Stimulated activated CD4-positive, alpha-beta T cell treated with anti-CD3 and anti-CD28 coated beads, Interleukin-15, amount 100 ng/mL, for 24 hours (primary cell): ENCODE measurements around the gene CDKN2B.
A peak's percentile ranks its signal among the peaks of the same experiment; 100 is the strongest.

ENCODE experiments used
- DNase-seq: peaks from one replicate; pipeline ENCODE4 v3.0.0-alpha.2; 2020

CDKN2B gene

DNA sequence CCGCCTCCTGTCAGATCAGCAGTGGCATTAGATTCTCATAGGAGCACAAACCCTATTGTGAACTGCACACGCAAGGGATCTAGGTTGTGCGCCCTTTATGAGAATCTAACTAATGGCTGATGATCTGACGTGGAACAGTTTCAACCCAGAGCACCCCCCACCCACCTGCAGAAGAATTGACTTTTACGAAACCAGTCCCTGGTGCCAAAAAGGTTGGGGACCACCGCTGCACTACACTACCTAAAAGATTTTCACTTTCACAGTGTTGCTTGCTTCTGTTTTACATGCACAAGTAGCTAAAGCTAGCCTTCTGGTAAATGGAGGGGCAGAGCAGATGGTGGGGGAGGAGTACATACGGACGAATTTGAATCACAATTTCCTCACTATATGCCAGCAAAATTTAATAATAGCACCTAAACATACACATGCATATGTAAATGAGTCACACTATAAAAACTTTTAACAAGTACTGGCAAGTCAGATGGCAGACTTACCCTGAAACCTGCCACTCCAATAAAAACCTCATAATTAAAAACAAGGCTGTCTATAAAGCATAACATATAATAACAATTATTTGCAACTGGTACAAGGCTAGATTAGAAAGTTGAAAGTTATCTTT lies 24.0 kb upstream of the CDKN2B start:
- no peak for DNase-seq

DNA sequence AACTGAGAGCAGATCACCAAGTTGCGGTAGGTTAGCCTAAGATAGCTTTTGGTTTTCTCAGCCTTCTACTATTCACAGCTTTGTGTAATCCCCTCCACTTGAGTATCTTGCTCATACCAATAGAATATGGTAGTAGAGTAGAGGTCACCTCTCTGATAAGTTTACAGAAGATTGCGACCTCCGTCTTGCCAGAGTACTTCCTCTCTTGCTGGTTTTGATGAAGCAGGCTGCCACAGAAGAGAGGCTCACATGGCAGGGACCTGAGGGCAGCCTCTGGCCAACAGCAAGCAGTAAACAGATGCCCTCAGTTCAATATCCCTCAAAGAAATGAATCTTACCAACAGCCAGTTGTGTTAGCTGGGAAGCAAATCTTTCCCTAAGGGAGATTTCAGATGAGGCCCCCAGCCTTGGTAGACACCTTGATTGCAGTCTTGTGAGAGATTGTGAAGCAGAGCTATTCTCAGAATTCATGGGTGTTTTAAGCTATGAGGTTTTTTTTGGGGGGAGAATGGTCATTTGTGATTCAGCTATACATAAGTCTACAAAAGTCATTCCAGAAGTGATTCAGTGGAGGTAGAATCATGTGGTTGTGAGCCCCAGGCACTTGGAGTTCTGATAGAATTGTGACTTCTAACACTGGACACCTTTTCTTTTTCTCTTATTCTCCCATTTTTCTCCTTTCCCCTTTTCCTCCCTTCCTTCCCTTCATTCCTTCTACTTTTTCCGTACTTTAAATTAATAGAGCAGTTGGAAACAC lies 22.7 kb upstream of the CDKN2B start:
- DNase-seq, result no peak

- no peak for DNase-seq
Observed at GRCh38 chr9:22030101-22030598, 21.0 kb upstream of the CDKN2B start.

DNA sequence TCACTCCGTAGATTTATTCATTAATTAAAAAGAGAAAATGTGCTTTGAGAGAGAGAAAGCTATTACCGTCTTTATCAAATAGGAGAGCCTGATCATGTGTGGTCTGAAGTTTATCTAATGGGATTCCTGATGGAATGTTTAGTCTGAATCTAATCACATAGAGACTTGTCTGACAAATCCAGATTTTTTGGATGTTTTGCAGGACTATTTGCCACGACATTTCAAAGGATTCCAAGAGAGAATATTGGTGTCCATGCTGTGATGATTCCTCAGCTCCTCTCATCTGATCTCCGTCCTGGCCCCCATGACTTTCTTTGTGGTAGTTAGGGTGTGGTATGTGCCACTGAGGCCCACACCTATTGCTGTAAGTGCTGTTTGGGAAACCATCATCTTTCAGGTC lies 20.1 kb upstream of the CDKN2B start:
- DNase-seq, result no peak

GRCh38 chr9:22028394-22028793 lies 19.3 kb upstream of the CDKN2B start:
- DNase-seq, result no peak

DNA sequence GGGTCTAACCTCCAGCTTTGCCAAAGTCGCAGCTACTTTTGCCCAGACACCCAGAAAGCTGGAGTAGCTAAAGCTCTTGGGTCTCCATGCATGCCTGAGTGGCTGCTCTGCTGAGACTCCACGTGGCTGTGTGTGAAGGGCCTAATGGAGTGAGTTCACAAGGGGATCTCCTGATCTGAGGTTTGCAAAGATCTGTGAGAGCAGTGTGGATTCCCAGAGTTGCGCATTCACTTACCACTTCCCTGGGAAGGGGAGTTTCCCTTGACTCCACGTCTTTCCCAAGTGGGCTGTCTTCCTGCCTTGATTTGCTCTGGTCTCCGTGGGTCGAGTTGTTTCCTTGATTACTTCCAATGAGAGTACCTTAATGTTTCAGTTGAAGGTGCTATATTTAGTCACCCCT lies 17.6 kb upstream of the CDKN2B start:
- no peak for DNase-seq

- DNase-seq, result no peak
Observed at GRCh38 chr9:22022396-22022795, 13.3 kb upstream of the CDKN2B start.

GRCh38 chr9:22010866-22011625 lies 1.9 kb upstream of the CDKN2B start:
- peak; percentile 9 for DNase-seq

GRCh38 chr9:22009506-22009867 lies 382 bp upstream of the CDKN2B start:
- no peak for DNase-seq

DNA sequence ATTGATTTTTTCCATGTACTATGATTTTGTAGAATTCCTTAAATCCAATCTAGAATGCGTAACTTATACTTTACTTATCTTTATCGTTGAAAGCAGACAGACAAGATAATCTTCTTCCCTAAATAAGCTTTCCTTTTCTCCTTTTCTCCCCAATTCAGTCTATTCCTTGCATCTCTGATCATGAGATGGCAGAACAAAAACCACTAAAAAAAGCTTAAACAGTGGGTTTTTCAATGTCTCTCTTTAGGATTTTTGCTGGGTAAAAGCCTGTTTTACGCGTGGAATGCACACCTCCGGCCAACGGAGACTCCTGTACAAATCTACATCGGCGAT lies 755 bp downstream of the CDKN2B start:
- no peak for DNase-seq

DNA sequence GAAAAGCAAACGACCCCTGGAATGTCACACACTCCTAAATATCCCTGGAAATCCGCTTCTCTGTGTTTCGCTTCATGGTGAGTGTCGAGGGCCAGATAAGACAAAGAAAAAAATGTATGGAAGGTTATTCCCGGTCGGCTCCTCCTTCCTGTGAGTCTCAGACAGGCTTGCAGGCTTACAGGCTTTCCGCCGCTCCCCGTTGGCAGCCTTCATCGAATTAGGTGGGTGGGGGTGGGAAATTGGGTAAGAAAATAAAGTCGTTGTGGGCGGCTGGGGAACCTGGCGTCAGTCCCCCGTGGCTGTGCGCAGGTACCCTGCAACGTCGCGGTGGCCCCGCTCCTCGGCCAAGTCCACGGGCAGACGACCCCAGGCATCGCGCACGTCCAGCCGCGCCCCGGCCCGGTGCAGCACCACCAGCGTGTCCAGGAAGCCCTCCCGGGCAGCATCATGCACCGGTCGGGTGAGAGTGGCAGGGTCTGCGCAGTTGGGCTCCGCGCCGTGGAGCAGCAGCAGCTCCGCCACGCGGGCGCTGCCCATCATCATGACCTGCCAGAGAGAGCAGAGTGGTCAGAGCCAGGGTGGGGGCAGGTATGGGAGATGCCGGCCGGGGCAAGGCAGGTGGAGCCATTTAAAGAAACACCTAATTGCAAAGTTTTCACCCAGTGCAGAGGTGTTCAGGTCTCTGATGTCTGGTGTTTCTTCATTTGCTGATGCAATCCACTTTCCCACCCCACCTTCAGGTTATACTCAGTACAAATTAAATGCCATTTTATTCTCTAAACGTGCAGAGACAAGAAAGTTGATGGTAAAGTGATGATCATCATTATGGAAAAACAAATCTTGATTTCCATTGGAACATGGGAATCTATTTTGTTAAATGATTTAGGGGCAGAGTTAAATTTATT lies 3.2 kb downstream of the CDKN2B start:
- DNase-seq, result no peak

DNA sequence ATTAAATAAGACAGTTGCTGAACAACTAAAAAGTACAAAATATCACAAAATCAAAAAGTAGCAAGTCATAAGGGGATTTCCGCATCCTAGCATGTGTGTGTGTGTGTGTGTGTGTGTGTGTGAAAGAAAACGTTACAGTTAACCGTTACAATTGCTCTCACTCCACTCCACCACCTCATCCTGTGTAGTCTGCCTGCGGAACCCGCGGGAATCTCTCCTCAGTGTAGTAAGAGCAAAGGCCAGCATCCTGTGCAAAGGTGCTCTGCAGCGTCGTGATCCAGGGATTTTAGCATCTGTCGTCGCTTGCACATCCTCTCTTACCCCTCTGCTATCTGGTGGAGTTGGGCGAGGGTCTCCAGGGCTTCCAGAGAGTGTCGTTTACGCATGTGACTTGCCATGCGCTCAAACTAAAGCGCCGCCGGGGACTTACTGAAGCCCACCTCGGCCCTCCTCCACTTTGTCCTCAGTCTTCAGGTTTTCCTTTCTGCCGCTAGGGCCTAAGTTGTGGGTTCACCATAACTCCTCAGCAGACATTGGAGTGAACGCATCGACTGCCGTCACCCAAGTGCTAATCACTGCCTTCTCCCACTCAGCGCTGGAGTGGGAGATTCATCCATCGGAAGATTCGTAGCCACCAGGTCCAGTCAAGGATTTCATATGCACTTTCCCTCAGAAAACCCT lies 3.9 kb downstream of the CDKN2B start:
- peak; percentile 11 for DNase-seq

GRCh38 chr9:22002038-22002437 lies 7.1 kb downstream of the CDKN2B start:
- DNase-seq, result no peak

DNA sequence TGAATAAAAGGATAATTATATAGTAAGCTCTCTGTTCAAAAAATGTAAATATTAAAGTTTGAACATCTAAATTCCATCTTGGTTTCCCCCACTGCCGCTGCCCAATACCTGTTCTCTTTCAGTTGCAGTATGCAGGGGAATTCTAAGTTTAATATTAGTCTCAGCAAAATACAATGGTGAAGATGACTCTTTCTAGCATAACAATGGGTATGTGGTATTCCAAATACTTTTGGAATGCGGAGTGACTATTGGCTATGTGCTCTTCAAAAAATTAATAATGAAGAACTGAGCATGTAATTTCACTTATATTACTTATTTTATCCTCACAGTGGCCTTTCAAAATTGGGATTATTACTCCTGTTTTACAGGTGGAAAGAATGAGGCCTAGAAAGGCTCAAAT lies 11.1 kb downstream of the CDKN2B start:
- no peak for DNase-seq

DNA sequence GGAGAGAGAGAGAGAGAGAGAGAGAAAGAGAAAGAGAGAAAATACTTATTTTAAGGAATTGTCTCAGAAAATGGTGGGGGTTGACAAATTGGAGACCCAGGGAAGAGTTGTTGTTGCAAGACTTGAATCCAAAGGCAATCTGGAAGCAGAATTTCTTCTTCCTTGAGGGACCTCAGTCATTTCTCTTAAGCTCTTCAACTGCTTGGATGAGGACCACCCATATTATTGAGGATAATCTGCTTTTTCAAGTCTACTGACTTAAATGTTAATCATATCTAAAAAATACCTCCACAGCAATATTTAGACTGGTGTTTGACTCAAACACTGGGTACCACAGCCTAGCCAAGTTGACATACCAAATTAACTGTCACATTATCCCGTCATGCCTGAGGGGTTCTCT lies 11.6 kb downstream of the CDKN2B start:
- DNase-seq, result no peak

GRCh38 chr9:21996858-21997257 lies 12.2 kb downstream of the CDKN2B start:
- DNase-seq, result no peak

- DNase-seq, result no peak
Observed at GRCh38 chr9:21996438-21996837, 12.7 kb downstream of the CDKN2B start.

GRCh38 chr9:21995666-21996398 lies 13.3 kb downstream of the CDKN2B start:
- peak; percentile 18 for DNase-seq

GRCh38 chr9:21995006-21995665 lies 14.0 kb downstream of the CDKN2B start:
- DNase-seq, result peak; percentile 78

DNA sequence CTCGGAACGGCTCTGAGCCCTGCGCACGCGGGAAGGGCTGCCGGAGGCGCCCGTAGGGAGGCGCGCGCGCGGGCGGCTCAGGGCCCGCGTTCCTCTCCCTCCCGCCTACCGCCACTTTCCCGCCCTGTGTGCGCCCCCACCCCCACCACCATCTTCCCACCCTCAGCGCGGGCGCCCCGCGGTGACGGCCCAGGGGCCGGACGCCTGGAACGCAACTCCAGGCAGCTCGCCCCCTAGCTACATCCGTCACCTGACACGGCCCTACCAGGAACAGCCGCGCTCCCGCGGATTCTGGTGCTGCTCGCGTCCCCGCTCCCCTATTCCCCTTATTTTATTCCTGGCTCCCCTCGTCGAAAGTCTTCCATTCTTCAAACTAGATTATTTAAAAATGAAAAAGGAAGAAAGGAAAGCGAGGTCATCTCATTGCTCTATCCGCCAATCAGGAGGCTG lies 14.5 kb downstream of the CDKN2B start, which contains the start of gene CDKN2B-AS1:
TSS of gene CDKN2B-AS1 (plus strand) at position 236 of the 450 bp plus-strand sequence.
- peak; percentile 56 for DNase-seq
